GM21737 (cell line): ENCODE results near the gene ARL2BP.
"Not testable (repeated sequence)": the region's sequence is repeated elsewhere in the genome, so short reads cannot be mapped to it uniquely, and the experiment has no call there.

Experiments
- ATAC-seq: cut with Tn5 transposase; IDR thresholded peaks from one replicate; pipeline ENCODE4 v1.9.1; 2021; ENCODE audit warnings: mild to moderate bottlenecking, moderate library complexity; ENCODE audit not compliant: unreplicated experiment

Gene ARL2BP

DNA sequence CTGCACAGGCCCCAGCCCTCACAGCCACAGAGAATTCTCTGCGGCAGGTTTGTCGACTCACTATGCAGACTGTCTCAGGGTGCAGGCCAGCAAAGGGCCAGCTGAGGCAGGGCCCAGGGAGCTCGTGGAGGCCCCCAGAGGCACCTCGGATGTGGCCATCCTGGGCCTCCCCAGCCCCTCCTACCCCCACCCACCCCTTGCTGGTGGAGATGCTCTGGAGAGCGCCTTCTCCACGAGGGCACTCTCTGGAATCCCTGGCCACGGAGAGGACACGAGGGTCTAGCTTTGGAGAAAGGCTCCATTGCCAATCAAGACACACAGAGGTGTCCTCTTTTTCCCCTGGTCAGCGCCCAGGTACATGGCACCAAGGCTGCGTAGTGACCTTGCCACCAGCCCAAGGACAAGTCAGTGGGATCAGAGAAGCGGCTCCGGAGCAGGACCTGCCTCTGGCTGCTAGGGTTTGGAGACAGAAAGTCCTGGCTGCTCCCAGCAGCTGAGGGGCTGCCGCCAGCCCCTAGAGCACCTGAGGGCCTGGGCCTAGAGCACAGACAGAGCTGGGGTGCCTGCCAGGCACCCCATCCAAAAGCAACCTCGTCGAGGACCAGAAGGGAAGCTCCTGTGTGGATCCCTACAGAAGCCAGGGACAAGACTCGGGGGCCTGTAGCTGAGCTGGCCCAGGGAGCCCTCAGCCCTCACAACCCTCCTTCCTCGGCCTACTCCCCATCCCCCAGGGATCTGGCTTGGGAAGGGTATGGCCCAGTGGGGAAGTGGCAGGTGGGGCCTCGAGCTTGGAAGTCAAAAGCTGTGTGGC is 18.7 kb downstream of the ARL2BP start:
- ATAC-seq: no peak

DNA sequence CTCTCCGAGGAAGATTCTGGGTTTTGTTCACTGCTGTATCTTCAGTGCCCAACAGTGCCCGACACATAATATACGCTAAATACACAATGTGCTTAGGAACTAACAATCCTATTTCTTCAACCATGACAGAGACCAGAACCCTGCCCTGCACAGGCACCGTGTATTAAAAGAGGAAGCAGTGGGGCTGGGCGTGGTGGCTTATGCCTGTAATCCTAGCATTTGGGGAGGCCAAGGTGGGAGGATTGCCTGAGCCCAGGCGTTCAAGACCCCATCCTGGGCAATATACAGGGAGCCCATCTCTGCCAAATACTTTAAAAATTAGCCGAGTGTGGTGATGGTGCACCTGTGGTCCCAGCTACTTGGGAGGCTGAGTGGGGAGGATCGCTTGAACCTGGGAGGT is 19.3 kb downstream of the ARL2BP start:
- ATAC-seq: no peak

DNA sequence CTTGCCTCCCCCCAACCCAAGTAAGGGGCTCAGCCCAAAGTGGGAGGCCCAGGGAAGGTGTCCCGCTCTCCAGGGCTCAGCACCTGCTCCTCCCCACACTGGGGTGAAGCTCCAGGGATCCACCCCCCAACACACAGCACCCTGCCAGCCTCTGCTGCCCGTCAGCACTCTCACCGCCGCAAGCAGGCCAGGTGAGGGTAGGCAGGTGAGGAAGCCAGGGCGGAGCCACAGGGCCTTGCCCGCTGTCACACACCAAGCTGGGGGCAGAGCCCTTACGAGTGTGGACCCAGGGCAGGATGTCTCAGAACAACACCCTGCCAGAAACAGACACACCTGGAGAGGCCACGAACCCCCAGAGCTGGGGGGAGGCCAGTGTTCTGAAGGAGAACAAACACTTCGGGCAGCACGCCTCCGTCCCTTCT is 19.9 kb downstream of the ARL2BP start:
- no peak for ATAC-seq

DNA sequence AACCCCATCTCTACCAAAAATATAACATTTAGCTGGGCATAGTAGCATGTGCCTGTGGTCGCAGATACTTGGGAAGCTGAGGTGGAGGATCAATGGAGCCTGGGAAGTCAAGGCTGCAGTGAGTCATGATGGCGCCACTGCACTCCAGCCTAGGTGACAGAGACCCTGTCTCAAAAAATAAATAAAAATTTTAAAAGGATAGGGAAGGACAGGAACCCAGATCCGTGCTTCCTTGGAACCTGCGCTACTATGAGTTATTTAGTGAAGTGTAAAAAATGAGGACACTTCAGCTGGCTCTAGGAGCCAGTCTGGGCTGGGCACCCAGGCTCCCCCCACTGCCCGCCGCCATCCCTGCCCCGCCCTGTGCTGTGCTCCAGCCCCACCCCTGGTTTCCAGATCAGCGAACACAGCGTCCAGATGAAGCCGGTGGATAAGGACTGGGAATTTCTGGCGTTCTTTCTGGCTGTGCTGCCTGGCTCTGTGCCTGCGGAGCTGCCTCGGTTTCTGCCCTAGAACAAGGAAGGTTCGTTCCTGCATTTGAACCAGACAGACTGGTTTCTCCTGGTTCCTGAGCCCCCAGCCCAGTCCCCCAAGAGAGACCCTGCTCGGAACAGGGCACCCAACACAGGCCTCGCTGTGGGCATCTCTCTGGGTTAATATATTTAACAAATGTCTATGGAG is 20.9 kb downstream of the ARL2BP start:
- no peak for ATAC-seq

DNA sequence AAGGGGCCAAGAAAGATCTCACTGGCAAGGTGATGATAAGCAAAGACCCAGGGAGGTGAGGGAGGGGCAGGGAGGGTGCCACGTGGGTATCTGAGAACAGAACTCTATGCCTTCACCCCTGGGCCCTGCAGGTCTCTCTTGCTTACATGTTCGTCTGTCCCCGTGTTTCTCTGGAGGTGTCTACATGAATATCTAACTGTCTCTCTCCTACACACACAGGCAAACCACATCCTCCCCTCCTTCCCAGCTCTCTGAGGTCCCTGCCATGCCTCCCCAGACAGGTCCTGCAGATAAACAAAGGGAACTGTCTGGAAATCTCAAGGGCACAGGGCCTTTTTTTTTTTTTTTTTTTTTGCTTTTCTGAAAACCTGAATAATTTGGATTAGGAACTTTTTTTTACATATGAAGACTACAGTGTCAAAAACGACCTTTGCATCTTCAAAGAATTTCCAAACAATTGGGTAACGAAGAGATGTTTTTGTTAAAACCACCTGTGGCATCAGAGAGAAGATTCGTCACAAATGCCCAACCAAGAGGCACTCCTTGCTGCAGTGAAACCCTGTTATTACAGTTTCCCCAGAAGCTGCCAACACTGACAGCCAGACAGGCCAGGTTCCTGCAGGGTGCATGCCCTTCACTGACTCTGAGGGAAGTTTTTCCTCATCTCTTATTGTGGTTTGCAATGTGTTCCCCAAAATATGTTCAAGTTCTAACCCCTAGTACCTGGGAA is 21.6 kb downstream of the ARL2BP start:
- ATAC-seq: no peak

DNA sequence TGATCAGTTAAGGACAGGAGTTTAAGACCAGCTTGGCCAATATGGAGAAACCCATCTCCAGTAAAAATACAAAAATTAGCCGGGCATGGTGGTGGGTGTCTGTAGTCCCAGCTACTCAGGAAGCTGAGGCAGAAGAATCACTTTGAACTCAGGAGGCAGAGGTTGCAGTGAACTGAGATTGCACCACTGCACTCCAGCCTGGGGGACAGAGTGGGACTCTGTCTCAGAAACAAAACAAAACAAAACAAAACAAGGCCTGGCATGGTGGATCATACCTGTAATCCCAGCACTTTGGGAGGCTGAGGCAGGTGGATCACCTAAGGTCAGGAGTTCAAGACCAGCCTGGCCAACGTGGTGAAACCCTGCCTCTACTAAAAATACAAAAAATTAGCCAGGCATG is 22.3 kb downstream of the ARL2BP start:
- not testable (repeated sequence) for ATAC-seq

DNA sequence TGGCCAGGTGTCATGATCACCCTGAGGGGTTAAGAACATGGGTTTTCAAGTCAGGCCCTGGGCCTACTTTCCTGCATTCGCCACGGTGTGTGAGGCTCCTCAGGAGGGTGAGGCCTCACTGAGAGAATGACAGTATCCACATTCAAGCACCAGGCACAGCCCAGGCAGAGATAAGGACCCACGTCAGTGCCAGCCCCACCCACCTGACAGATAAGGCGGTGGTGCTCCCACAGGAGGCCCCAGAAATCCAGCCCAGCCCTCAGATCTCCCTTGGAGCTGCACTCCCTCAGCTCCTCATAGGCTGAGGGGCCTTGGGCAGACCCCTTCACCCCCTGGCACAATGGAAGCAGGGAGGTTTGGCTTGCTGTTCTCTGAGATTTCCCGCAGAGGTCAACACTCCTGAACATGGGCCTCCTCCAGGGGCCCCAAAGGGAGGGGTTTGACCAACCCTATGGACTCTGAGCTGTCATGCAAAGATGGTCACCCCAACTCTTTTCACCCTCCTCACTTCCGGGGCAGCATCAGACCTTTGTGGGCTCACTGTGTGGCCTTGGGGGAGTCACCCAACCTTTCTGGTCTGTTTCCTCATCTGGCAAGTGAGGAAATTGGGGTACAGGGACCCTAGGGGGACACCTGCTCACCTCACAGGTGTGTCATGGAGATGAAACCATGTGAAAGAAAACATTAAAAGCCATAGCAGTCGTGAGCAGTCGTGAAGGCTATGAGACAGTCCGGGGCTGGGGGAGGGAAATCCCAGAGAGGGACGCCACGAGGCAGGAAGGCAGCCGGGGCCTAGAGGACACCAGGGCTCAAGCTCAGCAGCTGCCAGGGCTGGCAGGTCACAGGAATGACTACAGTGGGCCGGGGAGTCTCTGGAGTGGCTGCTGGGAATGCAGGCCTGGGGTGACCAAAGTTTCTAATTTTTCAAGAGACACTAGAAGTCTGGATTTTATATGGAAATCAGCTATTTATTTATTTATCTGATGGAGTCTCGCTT is 24.0 kb downstream of the ARL2BP start:
- no peak for ATAC-seq

DNA sequence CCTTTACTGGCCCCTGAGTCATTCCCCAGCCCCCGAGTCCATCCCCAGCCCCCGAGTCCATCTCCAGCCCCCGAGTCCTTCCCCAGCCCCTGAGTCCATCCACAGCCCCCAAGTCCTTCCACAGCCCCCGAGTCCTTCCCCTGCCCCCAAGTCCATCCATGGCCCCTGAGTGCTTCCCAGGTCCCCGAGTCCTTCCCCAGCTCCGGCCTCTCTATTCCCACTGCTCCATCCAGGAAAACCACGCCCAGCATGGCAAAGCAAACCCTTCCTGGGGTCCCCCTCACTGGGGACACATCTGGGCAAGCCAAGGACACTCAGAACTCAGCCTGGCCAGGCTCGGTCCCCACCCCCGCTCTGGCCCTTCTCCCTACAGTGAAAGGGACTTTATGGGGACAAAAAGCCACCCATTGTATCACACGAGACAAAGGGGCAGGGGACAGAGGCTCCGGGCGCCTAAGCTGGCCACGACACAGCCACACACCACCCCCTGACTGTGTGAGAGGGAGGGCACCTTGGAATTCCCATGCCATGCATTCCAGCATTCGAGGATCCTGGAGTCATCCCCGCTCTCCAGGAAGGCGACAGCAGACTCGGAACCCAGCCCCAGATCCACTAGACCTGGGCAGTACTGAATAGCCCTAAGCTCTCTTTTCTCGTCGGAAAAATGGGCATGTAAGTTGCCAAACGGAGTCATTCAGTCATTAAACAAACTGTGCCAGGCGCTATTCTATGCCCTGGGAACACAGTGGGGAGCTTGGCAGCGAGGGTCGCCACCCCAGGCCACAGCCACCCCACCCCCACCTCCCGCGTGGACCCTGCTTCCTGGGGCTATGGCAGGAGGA is 25.4 kb downstream of the ARL2BP start:
- no peak for ATAC-seq

DNA sequence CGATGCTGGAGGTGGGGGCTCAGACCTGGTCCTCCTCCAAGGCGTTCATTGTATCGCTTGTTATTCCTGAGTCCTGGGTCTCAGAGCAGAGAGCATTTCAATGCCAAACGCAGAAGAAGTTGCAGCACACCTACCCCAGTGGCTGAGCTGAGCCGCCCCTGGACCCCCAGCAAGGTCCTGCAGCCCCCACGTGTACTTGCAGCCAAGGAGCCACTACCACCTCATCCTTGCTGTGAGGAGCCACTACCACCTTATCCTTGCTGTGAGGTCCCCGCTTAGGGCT is 25.9 kb downstream of the ARL2BP start:
- ATAC-seq: no peak

DNA sequence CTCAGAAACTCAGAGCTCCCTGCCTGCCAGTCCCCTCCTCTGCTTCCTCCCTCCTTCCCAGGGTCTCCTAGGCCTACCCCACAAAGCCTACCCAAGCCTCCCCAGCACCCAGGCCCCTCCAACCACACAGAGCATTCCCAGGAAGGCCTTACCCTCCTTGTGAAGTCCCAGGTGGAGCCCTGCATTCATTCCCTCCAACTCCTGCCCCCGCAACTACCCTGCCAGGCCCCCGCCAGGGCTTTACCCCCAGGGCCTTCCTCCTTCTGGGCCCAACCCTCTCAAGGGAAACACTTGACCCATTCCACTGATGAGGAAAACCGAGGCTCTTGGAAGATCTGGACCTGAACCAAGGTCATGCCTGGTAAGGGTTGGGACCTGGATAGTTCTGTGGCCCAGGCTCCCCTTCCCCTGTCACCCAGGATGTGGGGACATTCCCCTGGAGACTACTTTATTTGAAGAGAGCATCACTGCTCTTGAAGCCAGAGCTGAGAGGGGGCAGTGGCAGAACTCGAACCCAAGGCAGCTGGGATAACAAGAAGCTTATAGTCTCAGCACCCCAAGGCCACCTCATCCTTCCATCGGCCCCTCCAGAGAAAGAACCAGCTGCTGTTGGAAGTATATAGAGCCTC is 26.9 kb downstream of the ARL2BP start:
- no peak for ATAC-seq

DNA sequence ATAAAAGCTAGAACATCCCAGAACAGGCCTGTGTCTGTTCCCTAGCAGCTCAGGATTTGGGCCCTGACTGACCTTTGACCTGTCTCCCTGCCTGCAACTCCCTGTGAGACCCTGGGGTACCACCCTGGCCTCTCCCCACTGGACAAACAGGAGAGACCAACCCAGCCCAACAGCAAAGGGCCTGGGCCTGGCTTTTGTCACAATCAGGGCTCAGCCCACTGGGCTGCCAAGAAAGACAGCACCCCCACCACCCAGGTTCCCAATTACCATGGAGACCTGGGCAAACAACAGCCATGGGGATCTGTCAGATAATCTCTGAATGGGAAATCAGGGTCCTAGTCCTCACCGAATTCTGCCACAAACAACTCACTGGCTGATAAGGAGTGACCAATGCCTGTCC is 28.3 kb downstream of the ARL2BP start:
- ATAC-seq: no peak

DNA sequence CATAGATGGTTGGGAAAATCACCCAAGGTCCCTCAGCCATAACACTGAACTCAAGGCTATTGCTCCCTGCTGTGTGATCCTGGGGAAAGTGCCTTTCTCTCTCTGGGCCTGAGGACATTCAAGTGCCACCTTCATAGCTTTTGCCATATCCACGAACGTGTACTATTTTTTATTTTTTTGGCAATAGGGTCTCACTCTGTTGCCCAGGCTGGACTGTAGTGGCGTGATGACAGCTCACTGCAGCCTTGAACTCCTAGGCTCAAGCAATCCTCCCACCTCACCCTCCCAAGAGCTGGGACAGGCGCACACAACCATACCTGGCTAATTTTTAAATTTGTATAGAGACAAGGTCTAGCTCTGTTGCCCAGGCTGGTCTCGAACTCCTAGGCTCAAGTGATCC is 28.8 kb downstream of the ARL2BP start:
- no peak for ATAC-seq

DNA sequence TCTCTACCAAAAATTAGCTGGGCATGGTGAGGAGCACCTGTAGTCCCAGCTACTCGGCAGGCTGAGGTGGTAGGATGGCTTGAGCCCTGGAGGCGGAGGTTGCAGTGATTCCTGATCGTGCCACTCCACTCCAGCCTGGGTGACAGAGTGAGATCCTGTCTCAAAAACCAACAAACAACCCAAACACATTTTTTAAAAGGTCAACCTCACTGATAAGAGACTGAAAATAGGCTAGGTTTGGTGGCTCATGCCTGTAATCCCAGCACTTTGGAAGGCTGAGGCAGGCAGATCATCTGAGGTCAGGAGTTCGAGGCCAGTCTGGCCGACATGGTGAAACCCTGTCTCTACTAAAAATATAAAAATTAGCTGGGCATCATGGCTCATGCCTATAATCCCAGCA is 30.9 kb downstream of the ARL2BP start:
- not testable (repeated sequence) for ATAC-seq

DNA sequence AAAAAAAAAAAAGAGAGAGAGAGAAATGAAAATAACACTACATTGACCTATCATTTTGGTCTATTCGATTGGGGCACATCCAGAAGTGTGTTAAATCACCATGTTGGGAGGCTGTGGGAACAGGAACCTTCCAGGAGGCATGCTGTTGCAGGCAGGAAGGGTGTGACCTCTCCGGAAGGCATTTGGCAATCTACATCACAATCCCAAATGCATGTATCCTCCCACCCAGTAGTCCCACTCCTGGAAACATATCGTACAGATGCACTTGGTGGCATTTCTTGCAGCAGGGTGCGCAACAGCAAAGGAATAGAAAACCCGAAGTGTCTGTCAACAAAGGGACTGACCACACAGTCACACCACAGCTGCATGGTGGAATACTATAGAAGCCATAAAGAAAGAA is 31.5 kb downstream of the ARL2BP start:
- no peak for ATAC-seq

DNA sequence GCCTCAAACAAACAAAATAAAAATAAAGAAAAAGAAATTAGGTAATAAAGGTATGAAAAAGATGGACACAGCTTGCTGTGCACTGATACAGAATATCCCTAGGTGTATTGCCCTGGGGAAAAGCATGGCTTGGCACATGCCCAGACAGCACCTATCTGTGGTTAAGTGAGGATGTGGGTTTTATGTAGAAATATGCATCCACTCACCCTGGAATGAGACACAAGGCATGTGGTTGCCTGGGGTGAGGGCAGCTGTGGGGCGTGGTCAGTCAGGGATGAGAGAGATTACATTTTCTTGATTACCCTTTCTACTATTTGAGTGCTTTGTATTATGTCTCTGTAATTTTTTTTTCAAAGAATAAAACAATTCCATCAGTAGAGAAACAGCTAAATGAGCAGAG is 32.5 kb downstream of the ARL2BP start:
- ATAC-seq: no peak

DNA sequence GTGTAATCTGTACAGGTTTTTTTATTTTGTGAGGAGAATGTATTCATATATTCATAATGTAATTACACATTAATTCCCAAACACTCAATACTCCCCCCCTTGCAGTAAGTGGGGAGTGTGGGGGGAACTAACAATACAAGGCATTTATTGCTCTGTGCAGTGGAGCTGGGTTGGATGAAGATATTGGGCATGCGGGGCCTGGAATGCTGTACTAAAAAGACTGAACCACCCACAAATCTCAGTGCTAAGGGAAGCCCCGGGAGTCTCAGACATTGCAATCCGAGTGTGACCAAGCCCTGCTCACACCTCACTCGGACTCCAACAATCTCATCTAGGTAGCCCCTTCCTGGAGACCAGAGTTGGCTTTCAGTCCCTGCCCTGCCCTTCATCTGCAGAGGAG is 33.4 kb downstream of the ARL2BP start:
- no peak for ATAC-seq

DNA sequence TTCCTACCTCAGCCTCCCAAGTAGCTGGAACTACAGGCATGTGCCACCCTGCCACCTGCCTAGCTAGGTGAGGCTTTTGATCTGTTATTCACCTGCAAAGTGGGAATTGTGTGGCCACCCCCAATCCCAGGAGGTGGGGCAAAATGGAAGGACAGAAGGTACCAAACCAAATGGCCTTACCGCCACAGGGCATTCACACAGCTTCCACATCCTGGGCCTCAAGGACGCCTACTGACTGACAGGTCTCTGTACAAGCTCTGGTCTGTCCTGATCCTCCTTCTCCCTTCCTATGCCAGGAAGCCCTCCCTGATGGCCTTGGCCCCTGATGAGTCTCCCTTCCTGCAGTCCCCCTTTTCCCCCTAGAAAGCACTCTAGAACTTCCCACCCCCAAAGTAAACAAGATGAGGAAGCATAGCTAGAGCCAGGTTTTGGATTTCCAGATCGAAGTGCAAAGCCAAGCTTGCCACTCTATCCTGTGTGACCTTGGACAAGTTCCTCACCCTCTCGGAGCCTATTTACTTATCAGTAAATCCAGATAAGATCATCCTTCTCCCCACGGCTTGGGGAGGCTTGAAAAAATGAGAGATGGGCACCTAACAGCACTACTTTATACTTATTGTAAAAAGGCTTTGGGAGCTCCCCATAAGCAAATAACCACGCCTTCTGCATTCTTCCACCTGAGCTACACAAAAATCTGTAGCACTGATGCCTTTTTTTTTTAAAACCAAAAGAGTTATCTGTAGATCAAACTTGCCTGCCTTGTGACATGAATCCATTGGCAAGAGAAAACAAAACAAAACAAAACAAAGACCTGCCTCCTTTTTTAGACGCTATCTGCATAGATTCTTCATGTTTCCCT is 35.0 kb downstream of the ARL2BP start:
- no peak for ATAC-seq

DNA sequence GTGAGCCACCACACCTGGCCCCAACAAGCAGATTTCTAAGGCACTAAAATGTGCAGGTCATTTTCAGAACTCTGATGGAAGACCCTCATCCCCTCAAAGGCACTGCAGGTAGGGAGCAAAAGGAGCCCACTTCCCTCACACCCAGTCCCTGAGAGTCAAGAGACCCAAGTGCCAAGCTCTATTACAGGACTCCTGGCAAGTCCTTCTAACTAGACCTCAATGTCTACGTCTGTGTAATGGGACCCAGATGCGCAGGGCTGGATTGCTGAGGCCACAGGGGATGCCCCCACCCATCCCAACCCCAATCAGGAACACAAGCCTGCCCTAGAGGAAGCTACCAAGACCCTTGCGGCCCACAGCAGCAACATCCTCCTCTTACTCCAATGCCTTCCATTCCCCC is 36.7 kb downstream of the ARL2BP start:
- no peak for ATAC-seq
